ENCODE results near the gene GGT5. TPM values are rescaled to one million over a fixed set of nuclear protein-coding genes. Genes with fewer than 3 reads are reported as not detected.
A peak's percentile ranks its signal among the peaks of the same experiment; 100 is the strongest.

The GGT5 gene
- total RNA-seq, 2 donors from 2014 or later = 0.37 TPM; not detected in 1

GRCh38 chr22:24201681-24202614 lies 42.9 kb downstream of the GGT5 start:
- Mint-ChIP-seq H3K4me3 (no peak overlapping the region), H3K4me1 (ENCODE audit: low read depth) (peaks cover 13% of the 10 kb centered on the region), H3K36me3 (ENCODE audit: insufficient read depth in 2 of 2) (no peaks in the 10 kb centered on the region), H3K9me3 (peaks cover 0 to 1% of the 10 kb centered on the region in 2 donors), H3K27me3 (ENCODE audit: low read depth) (no peaks in the 10 kb centered on the region), H3K27ac (no peak overlapping the region)
- DNase-seq (no peak), ATAC-seq (replicated peaks in 1 of 2) (no peak)

DNA sequence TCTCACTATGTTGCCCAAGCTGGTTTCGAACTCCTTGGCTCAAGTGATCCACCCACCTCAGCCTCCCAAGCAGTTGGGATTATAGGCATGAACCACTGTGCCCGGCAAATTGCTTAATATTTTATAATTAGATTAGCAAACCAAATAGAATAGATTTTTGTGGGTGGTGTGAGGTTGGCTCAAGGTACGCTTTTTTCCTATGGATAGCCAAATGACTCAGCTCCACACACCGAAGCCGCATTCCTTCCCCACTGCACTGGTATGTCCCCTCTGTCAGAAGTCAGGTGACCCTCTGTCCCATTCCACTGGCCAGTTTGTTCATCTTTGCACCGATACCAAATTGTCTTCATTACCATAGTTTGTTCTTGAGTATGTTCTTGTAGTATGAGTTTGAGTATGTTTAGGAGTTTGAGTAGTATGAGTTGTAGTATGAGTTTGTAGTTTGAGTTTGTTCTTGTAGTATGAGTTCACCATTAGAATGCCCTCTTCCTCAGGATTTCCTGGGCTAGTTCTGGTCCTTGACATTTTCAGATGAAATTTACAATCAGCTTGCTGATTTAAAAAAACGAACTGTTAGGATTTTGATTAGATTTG lies 44.2 kb downstream of the GGT5 start:
- H3K4me3 Mint-ChIP-seq = no peak overlapping the region
- no peaks in the 10 kb centered on the region for H3K36me3 Mint-ChIP-seq (ENCODE audit: insufficient read depth in 2 of 2)
- DNase-seq (no peak), ATAC-seq (replicated peaks in 1 of 2) (peak in 1 of 2 donors; percentile 61)
- H3K9me3 Mint-ChIP-seq = peaks cover 0 to 1% of the 10 kb centered on the region in 2 donors
- no peak overlapping the region for H3K27ac Mint-ChIP-seq
- peaks cover 13% of the 10 kb centered on the region for H3K4me1 Mint-ChIP-seq (ENCODE audit: low read depth)
- no peaks in the 10 kb centered on the region for H3K27me3 Mint-ChIP-seq (ENCODE audit: low read depth)

GRCh38 chr22:24198682-24199052 lies 46.2 kb downstream of the GGT5 start:
- Mint-ChIP-seq H3K27me3 (ENCODE audit: low read depth) (no peaks in the 10 kb centered on the region), H3K9me3 (no peaks in the 10 kb centered on the region), H3K4me1 (ENCODE audit: low read depth) (peaks cover 13% of the 10 kb centered on the region), H3K27ac (no peak overlapping the region), H3K4me3 (no peak overlapping the region), H3K36me3 (ENCODE audit: insufficient read depth in 2 of 2) (no peaks in the 10 kb centered on the region)
- ATAC-seq (replicated peaks in 1 of 2) = no peak
- DNase-seq = no peak

GRCh38 chr22:24191893-24192292 lies 53.0 kb downstream of the GGT5 start:
- Mint-ChIP-seq H3K36me3 (ENCODE audit: insufficient read depth in 2 of 2) (no peaks in the 10 kb centered on the region), H3K27ac (no peak overlapping the region), H3K4me3 (no peak overlapping the region), H3K9me3 (no peaks in the 10 kb centered on the region), H3K4me1 (ENCODE audit: low read depth) (no peaks in the 10 kb centered on the region), H3K27me3 (ENCODE audit: low read depth) (no peaks in the 10 kb centered on the region)
- ATAC-seq (replicated peaks in 1 of 2) (no peak), DNase-seq (no peak)

- DNase-seq = no peak
- no peaks in the 10 kb centered on the region for H3K9me3 Mint-ChIP-seq
- no peak for ATAC-seq (replicated peaks in 1 of 2)
- no peak overlapping the region for H3K4me3 Mint-ChIP-seq
- H3K4me1 Mint-ChIP-seq (ENCODE audit: low read depth) = no peaks in the 10 kb centered on the region
- H3K36me3 Mint-ChIP-seq (ENCODE audit: insufficient read depth in 2 of 2) = no peaks in the 10 kb centered on the region
- no peaks in the 10 kb centered on the region for H3K27me3 Mint-ChIP-seq (ENCODE audit: low read depth)
- H3K27ac Mint-ChIP-seq = no peak overlapping the region
Observed at GRCh38 chr22:24191381-24191841, 53.5 kb downstream of the GGT5 start.

DNA sequence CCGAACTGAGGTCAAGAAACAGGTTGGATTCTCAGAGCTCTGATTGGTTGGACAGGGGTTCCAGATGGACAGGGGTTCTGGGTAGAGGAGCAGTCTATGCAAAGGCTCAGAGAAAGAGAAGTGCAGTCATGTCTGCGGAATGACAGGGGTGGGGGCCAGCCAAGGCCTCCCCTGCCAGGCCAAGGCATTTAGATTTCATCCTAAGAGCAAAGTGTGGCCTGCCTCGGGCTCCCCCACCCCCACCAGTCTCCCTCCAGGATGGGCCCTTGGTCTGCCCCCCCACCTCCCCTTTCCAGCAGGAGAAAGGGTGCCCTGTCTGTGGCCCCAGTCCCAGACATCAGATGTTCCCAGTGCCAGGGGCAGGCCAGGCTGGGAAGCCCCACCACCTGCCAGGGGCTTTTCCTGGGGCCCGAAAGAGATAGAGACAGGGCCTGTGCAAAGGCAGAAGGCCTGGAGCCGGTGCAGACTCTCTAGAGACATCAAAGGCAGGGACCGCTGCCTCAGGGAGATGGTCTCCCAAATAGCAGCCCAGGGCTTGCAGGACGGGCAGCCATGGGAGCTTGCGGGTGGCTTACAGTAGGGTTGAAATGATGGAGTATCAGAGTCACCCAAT lies 54.2 kb downstream of the GGT5 start:
- no peaks in the 10 kb centered on the region for H3K9me3 Mint-ChIP-seq
- no peaks in the 10 kb centered on the region for H3K36me3 Mint-ChIP-seq (ENCODE audit: insufficient read depth in 2 of 2)
- DNase-seq (no peak), ATAC-seq (replicated peaks in 1 of 2) (no peak)
- H3K27me3 Mint-ChIP-seq (ENCODE audit: low read depth) = no peaks in the 10 kb centered on the region
- H3K27ac Mint-ChIP-seq = no peak overlapping the region
- no peaks in the 10 kb centered on the region for H3K4me1 Mint-ChIP-seq (ENCODE audit: low read depth)
- no peak overlapping the region for H3K4me3 Mint-ChIP-seq

GRCh38 chr22:24190159-24190540 lies 54.7 kb downstream of the GGT5 start:
- ATAC-seq (replicated peaks in 1 of 2) (peak in 1 of 2 donors; percentile 11), DNase-seq (no peak)
- H3K27me3 Mint-ChIP-seq (ENCODE audit: low read depth) = no peaks in the 10 kb centered on the region
- no peak overlapping the region for H3K27ac Mint-ChIP-seq
- no peaks in the 10 kb centered on the region for H3K4me1 Mint-ChIP-seq (ENCODE audit: low read depth)
- no peaks in the 10 kb centered on the region for H3K9me3 Mint-ChIP-seq
- no peaks in the 10 kb centered on the region for H3K36me3 Mint-ChIP-seq (ENCODE audit: insufficient read depth in 2 of 2)
- H3K4me3 Mint-ChIP-seq = no peak overlapping the region

- H3K27me3 Mint-ChIP-seq (ENCODE audit: low read depth) = no peaks in the 10 kb centered on the region
- peak; percentile 73 to 80 for ATAC-seq (replicated peaks in 1 of 2)
- peak; percentile 61 to 71 for DNase-seq
- H3K36me3 Mint-ChIP-seq (ENCODE audit: insufficient read depth in 2 of 2) = no peaks in the 10 kb centered on the region
- H3K4me1 Mint-ChIP-seq (ENCODE audit: low read depth) = no peaks in the 10 kb centered on the region
- H3K4me3 Mint-ChIP-seq = no peak overlapping the region
- no peaks in the 10 kb centered on the region for H3K9me3 Mint-ChIP-seq
- H3K27ac Mint-ChIP-seq = no peak overlapping the region
Observed at GRCh38 chr22:24189249-24190158, 55.4 kb downstream of the GGT5 start.

GRCh38 chr22:24188705-24189248 lies 56.1 kb downstream of the GGT5 start:
- Mint-ChIP-seq H3K27me3 (ENCODE audit: low read depth) (no peaks in the 10 kb centered on the region), H3K36me3 (ENCODE audit: insufficient read depth in 2 of 2) (no peaks in the 10 kb centered on the region), H3K4me3 (no peak overlapping the region), H3K27ac (no peak overlapping the region), H3K4me1 (ENCODE audit: low read depth) (no peaks in the 10 kb centered on the region), H3K9me3 (no peaks in the 10 kb centered on the region)
- DNase-seq (no peak), ATAC-seq (replicated peaks in 1 of 2) (no peak)

- Mint-ChIP-seq H3K27ac (no peak overlapping the region), H3K4me1 (ENCODE audit: low read depth) (no peaks in the 10 kb centered on the region), H3K36me3 (ENCODE audit: insufficient read depth in 2 of 2) (no peaks in the 10 kb centered on the region), H3K9me3 (no peaks in the 10 kb centered on the region), H3K4me3 (no peak overlapping the region), H3K27me3 (ENCODE audit: low read depth) (no peaks in the 10 kb centered on the region)
- ATAC-seq (replicated peaks in 1 of 2) (no peak), DNase-seq (no peak)
Observed at GRCh38 chr22:24187731-24188644, 56.9 kb downstream of the GGT5 start.

DNA sequence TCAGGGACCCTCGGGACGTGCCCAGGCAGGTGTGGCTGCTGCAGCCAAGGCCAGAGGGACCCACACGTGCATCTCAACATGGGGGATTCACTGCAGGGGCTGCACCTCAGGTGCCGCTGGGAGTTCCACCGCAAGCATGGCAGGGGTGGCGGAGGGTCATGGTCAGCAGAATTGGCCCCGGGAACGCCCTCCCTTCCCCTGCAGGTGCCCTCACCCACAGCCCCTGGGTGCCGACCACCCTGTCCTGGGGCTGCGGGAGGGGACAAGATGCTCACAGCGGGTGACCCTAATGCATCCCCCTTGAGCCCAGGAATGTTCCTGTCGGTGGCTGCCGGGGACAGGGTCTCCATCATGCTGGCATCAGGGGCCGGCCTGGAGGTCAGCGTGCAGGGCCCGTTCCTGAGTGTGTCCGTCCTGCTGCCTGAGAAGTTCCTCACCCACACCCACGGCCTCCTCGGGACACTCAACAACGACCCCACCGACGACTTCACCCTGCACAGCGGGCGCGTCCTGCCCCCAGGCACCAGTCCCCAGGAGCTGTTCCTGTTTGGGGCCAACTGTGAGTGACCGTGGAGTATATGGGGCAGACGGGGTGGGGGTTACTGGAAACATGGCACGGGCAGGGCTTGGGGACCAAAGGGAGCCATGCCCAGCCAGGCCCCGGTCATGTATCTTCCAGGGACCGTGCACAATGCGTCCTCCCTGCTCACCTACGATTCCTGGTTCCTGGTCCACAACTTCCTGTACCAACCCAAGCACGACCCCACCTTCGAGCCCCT lies 57.8 kb downstream of the GGT5 start:
- no peak for ATAC-seq (replicated peaks in 1 of 2)
- Mint-ChIP-seq H3K9me3 (no peaks in the 10 kb centered on the region), H3K27ac (no peak overlapping the region), H3K4me3 (no peak overlapping the region), H3K27me3 (ENCODE audit: low read depth) (no peaks in the 10 kb centered on the region), H3K4me1 (ENCODE audit: low read depth) (no peaks in the 10 kb centered on the region), H3K36me3 (ENCODE audit: insufficient read depth in 2 of 2) (no peaks in the 10 kb centered on the region)
- DNase-seq = no peak
